ENCODE measurements around the gene LAPTM5.
A peak's percentile ranks its signal among the peaks of the same experiment; 100 is the strongest.
"Not testable (repeated sequence)": the region's sequence is repeated elsewhere in the genome, so short reads cannot be mapped to it uniquely, and the experiment has no call there.

The LAPTM5 gene

GRCh38 chr1:30695439-30695841, 62.1 kb downstream of the LAPTM5 start:
- H3K27ac Mint-ChIP-seq: no peak overlapping the region
- H3K27me3 Mint-ChIP-seq: no peaks in the 10 kb centered on the region
- H3K4me3 Mint-ChIP-seq: no peak overlapping the region
- no peak for DNase-seq
- no peaks in the 10 kb centered on the region for H3K36me3 Mint-ChIP-seq (ENCODE audit: low read depth)
- no peaks in the 10 kb centered on the region for H3K9me3 Mint-ChIP-seq
- peaks cover 2% of the 10 kb centered on the region for H3K4me1 Mint-ChIP-seq (ENCODE audit: low read depth)

- DNase-seq: peak; percentile 20
- Mint-ChIP-seq H3K4me1 (ENCODE audit: low read depth) (peaks cover 2% of the 10 kb centered on the region), H3K36me3 (ENCODE audit: low read depth) (no peaks in the 10 kb centered on the region), H3K9me3 (no peaks in the 10 kb centered on the region), H3K27me3 (no peaks in the 10 kb centered on the region), H3K27ac (no peak overlapping the region), H3K4me3 (no peak overlapping the region)
Observed at GRCh38 chr1:30694280-30695175, 63.0 kb downstream of the LAPTM5 start.

- Mint-ChIP-seq H3K9me3 (no peaks in the 10 kb centered on the region), H3K36me3 (ENCODE audit: low read depth) (no peaks in the 10 kb centered on the region), H3K4me3 (no peak overlapping the region), H3K4me1 (ENCODE audit: low read depth) (peaks cover 2% of the 10 kb centered on the region), H3K27me3 (no peaks in the 10 kb centered on the region), H3K27ac (no peak overlapping the region)
- DNase-seq: no peak
Observed at GRCh38 chr1:30693822-30694221, 63.8 kb downstream of the LAPTM5 start.

- no peak overlapping the region for H3K27ac Mint-ChIP-seq
- H3K36me3 Mint-ChIP-seq (ENCODE audit: low read depth): no peaks in the 10 kb centered on the region
- H3K4me1 Mint-ChIP-seq (ENCODE audit: low read depth): peaks cover 2% of the 10 kb centered on the region
- H3K27me3 Mint-ChIP-seq: no peaks in the 10 kb centered on the region
- H3K4me3 Mint-ChIP-seq: no peak overlapping the region
- DNase-seq: peak; percentile 18
- H3K9me3 Mint-ChIP-seq: no peaks in the 10 kb centered on the region
Observed at GRCh38 chr1:30693366-30693765, 64.2 kb downstream of the LAPTM5 start.

GRCh38 chr1:30692948-30693301, 64.6 kb downstream of the LAPTM5 start:
- H3K27ac Mint-ChIP-seq: no peak overlapping the region
- DNase-seq: peak; percentile 18
- no peaks in the 10 kb centered on the region for H3K9me3 Mint-ChIP-seq
- H3K36me3 Mint-ChIP-seq (ENCODE audit: low read depth): no peaks in the 10 kb centered on the region
- peaks cover 2% of the 10 kb centered on the region for H3K4me1 Mint-ChIP-seq (ENCODE audit: low read depth)
- H3K27me3 Mint-ChIP-seq: no peaks in the 10 kb centered on the region
- H3K4me3 Mint-ChIP-seq: no peak overlapping the region

GRCh38 chr1:30692201-30692947, 65.2 kb downstream of the LAPTM5 start:
- peaks cover 2% of the 10 kb centered on the region for H3K27me3 Mint-ChIP-seq
- H3K36me3 Mint-ChIP-seq (ENCODE audit: low read depth): no peaks in the 10 kb centered on the region
- peaks cover 2% of the 10 kb centered on the region for H3K4me1 Mint-ChIP-seq (ENCODE audit: low read depth)
- H3K4me3 Mint-ChIP-seq: no peak overlapping the region
- no peak overlapping the region for H3K27ac Mint-ChIP-seq
- DNase-seq: peak; percentile 19
- no peaks in the 10 kb centered on the region for H3K9me3 Mint-ChIP-seq

GRCh38 chr1:30691480-30691879, 66.1 kb downstream of the LAPTM5 start:
- Mint-ChIP-seq H3K4me1 (ENCODE audit: low read depth) (peaks cover 2% of the 10 kb centered on the region), H3K27ac (no peak overlapping the region)

GRCh38 chr1:30689901-30690645, 67.5 kb downstream of the LAPTM5 start:
- no peaks in the 10 kb centered on the region for H3K9me3 Mint-ChIP-seq
- H3K4me3 Mint-ChIP-seq: no peak overlapping the region
- peaks cover 2% of the 10 kb centered on the region for H3K4me1 Mint-ChIP-seq (ENCODE audit: low read depth)
- no peaks in the 10 kb centered on the region for H3K36me3 Mint-ChIP-seq (ENCODE audit: low read depth)
- DNase-seq: no peak
- H3K27ac Mint-ChIP-seq: no peak overlapping the region
- peaks cover 23% of the 10 kb centered on the region for H3K27me3 Mint-ChIP-seq

More at GRCh38 chr1:30691480-30691879, 66.1 kb downstream of the LAPTM5 start:
- Mint-ChIP-seq H3K4me3 (no peak overlapping the region), H3K36me3 (ENCODE audit: low read depth) (no peaks in the 10 kb centered on the region), H3K9me3 (no peaks in the 10 kb centered on the region), H3K27me3 (peaks cover 11% of the 10 kb centered on the region)
- DNase-seq: peak; percentile 2

GRCh38 chr1:30688920-30689794, 68.4 kb downstream of the LAPTM5 start:
- DNase-seq: peak; percentile 23
- no peak overlapping the region for H3K4me3 Mint-ChIP-seq
- no peaks in the 10 kb centered on the region for H3K9me3 Mint-ChIP-seq
- peaks cover 9% of the 10 kb centered on the region for H3K4me1 Mint-ChIP-seq (ENCODE audit: low read depth)
- H3K27ac Mint-ChIP-seq: no peak overlapping the region
- H3K36me3 Mint-ChIP-seq (ENCODE audit: low read depth): no peaks in the 10 kb centered on the region
- H3K27me3 Mint-ChIP-seq: peaks cover 32% of the 10 kb centered on the region

- not testable (repeated sequence) for H3K36me3 Mint-ChIP-seq (ENCODE audit: low read depth); H3K4me1 Mint-ChIP-seq (ENCODE audit: low read depth); H3K4me3 Mint-ChIP-seq; H3K9me3 Mint-ChIP-seq; H3K27ac Mint-ChIP-seq
- H3K27me3 Mint-ChIP-seq: peaks cover 37% of the 10 kb centered on the region
- peak; percentile 8 for DNase-seq
Observed at GRCh38 chr1:30688516-30688915, 69.1 kb downstream of the LAPTM5 start.

- peak; percentile 9 for DNase-seq
- Mint-ChIP-seq H3K4me1 (ENCODE audit: low read depth) (peaks cover 7% of the 10 kb centered on the region), H3K36me3 (ENCODE audit: low read depth) (no peaks in the 10 kb centered on the region), H3K4me3 (no peak overlapping the region), H3K9me3 (no peaks in the 10 kb centered on the region), H3K27me3 (peaks cover 43% of the 10 kb centered on the region), H3K27ac (no peak overlapping the region)
Observed at GRCh38 chr1:30687886-30688285, 69.7 kb downstream of the LAPTM5 start.

- Mint-ChIP-seq H3K27ac (no peak overlapping the region), H3K4me1 (ENCODE audit: low read depth) (peaks cover 7% of the 10 kb centered on the region), H3K4me3 (no peak overlapping the region)
Observed at GRCh38 chr1:30686236-30686935, 71.2 kb downstream of the LAPTM5 start.

GRCh38 chr1:30685796-30686165, 71.8 kb downstream of the LAPTM5 start:
- no peak for DNase-seq
- no peaks in the 10 kb centered on the region for H3K9me3 Mint-ChIP-seq
- H3K4me3 Mint-ChIP-seq: no peak overlapping the region
- peaks cover 60% of the 10 kb centered on the region for H3K27me3 Mint-ChIP-seq
- no peaks in the 10 kb centered on the region for H3K36me3 Mint-ChIP-seq (ENCODE audit: low read depth)
- H3K27ac Mint-ChIP-seq: no peak overlapping the region
- peaks cover 7% of the 10 kb centered on the region for H3K4me1 Mint-ChIP-seq (ENCODE audit: low read depth)

More at GRCh38 chr1:30686236-30686935, 71.2 kb downstream of the LAPTM5 start:
- no peak for DNase-seq
- H3K36me3 Mint-ChIP-seq (ENCODE audit: low read depth): no peaks in the 10 kb centered on the region
- H3K27me3 Mint-ChIP-seq: peaks cover 57% of the 10 kb centered on the region
- no peaks in the 10 kb centered on the region for H3K9me3 Mint-ChIP-seq

All from activated T-cell treated with anti-CD3 and anti-CD28 coated beads, Interleukin-2, amount 50 U/mL, for 24 hours (primary cell).